ENCODE measurements around the gene U2AF2.

U2AF2 gene

DNA sequence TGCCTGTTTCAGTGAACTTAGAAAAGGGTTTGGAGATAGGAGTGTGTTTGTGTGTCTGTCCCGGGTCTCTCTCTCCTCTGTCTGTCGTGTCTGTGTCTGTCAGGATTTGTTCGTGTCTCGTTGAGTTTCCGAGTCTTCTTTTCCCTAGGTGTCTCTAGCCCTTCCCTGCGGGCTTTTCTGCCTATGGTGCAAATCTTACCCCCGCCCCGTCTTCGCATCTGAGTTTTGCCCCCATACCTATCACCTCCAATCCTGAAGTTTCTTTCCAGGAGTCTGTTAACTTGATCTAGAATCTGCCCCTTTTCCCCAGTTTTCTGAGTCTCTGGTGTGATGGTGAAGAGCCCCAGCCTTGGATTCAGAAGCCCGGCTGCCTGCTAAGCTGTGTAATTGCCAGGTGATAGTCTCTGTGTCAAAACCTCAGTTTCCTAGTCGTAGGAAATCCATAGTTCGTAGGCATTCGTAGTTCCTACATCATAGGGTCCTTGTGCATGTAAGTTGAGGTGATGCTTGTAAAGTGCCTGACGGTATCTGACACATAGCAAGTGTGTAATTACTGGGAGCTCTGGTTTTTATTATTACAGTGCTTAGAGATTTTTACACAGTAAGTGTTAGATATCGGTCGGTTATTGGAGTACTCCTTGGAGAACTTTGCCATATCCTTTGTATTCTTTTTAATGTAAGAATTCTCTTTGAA is 21.0 kb downstream of the U2AF2 start:
- DNase-seq (ENCODE audit: low spot score): no peak

DNA sequence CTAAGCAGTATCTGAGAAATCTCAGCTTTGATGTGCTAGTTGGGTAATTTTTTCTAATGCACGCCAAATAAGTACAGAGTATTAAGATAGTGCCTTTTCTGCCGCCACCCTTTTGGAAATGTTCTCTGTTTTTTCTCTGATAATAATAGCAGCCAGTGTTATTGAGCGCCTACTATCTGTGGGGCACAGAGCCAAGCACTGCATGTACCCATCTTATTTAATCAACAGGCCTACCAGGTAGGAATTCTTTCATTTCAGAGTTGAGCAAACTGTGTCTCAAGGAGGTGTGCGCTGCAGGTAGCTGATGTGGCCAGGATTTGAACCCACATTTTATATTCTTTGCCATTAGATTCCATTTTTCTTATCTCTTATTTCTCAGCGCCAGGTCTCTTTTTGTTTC is 21.5 kb downstream of the U2AF2 start:
- DNase-seq (ENCODE audit: low spot score): no peak

- DNase-seq (ENCODE audit: low spot score): no peak
Observed at GRCh38 chr19:55676889-55677505, 22.2 kb downstream of the U2AF2 start.

- DNase-seq (ENCODE audit: low spot score): no peak
Observed at GRCh38 chr19:55677572-55678028, 22.8 kb downstream of the U2AF2 start.

DNA sequence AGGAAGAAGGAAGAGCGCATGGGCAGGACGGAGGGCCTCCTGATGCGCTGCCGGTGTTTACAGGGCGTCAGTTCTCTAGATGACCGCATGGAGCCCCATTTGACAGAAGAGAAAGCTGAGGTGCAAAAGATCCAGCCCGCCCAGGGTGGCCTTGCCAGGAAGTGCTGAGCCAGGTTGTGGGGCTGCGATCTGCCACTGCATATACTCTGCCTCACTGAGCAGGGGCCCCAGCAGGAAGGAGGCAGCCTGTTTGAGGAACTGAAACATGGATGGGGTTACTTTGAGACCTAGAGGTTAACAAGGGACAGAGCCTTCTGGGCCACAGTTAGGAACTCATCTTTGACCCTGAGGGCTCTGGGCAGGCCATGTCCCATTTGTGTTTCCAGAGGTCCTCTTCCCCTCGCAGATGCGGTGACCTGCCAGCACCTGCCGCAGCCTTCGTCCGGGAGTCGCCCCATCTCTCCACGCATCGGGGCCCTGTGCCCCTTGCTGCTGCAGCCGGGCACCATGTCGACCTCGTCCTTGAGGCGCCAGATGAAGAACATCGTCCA is 23.4 kb downstream of the U2AF2 start:
- DNase-seq (ENCODE audit: low spot score): no peak

GRCh38 chr19:55679343-55680257 is 24.8 kb downstream of the U2AF2 start:
- DNase-seq (ENCODE audit: low spot score): no peak

- no peak for DNase-seq (ENCODE audit: low spot score)
Observed at GRCh38 chr19:55680339-55681130, 25.7 kb downstream of the U2AF2 start.

DNA sequence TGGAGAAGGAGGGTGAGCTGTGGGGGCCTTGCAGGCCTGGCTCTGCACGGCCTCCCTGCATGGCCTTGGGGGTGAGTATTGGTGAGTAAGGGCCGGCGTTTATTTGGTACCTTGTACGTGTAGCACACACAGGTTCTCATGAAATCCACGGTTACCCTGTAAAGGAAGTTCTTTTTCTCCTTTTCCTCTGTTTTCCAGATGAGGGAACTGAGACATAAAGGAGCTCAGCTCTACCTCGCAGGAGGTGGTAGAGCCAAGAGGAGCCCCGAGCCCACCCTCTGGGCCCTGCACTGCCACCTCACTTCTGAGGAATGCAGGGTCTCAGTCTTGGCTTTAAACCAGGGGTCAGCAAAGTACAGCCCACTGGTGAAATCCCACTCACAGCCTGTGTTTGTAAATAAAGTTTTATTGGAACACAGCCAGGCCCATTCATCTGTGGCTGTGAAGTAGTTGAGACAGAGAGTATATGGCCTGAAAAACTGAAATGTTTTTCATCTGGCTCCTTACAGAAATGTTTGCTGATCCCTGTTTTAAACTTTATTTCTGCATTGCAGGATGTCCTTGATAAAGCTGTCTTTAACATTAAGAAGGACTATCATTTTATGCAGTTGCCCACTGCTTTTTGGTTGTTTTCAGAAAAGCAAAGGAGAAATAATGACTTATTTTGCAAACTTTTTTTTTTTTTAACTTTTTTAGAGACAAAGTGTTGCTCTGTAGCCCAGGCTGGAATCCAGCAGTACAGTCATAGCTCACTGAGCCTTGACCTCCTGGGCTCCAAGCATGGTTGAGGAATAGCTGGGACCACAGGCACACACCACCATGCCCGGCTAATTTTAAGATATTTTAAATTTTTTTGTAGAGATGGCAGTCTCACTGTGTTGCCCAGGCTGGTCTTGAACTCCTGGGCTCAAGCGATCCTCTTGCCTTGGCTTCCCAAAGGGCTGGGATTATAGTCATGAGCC is 26.6 kb downstream of the U2AF2 start:
- DNase-seq (ENCODE audit: low spot score): no peak

DNA sequence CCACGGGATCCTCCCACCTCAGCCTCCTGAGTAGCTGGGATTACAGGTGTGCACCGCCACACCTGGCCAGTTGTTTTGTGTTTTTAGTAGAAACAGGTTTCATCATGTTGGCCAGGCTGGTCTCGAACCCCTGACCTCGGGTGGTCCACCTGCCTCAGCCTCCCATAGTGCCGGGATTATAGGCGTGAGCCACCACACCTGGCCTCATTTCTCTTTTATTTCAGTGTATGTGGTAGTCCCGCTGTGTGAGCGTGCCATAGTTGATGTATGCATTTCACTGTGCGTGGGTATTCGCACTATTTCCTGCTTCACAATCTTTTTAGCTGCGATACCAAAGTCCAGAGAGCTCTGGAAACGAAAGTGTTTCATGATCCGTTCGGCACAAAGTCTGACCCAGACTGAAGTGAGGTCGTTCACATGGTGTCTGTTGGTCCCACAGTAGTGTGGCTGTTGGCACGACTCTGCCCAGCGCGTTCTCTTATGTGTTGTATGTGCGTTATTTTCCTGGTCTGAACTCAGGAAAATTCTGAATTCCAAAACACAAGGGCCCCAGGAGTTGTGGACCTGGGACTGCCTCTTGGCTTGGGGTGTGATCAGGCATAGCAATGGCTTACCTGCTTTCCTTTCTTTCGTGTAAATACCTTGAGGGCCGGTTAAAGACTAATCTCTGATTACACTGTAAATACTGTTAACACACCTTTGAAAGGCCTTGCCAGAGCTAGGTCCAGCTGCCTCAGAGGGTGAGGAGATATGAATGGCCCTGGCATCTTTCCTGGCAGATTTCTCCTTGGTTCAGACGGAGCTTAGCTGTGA is 28.8 kb downstream of the U2AF2 start:
- DNase-seq (ENCODE audit: low spot score): no peak

DNA sequence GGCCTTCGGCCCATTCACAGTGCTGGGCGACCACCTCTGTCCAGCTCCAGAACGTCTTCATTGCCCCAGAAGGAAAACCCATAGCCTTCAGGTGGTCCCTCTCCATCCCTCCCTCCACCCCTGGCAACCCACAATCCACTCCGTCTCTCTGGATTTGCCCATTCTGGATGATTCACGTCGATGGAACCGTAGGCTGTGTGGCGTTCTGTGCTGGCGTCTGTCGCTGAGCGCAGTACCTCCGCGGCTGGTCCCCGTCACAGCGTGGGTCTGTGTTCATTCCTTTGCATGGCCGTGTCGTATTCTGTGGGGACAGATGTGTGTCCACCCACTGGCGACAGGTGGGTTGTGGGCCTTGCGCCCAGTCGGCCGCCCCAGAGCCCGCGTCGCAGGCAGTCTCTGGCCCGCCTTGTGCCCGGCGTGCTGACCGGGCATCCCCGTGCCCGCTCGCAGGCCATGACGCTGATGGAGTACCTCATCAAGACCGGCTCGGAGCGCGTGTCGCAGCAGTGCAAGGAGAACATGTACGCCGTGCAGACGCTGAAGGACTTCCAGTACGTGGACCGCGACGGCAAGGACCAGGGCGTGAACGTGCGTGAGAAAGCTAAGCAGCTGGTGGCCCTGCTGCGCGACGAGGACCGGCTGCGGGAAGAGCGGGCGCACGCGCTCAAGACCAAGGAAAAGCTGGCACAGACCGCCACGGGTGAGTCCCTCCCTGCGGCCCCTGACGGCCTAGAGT is 30.3 kb downstream of the U2AF2 start:
- no peak for DNase-seq (ENCODE audit: low spot score)

DNA sequence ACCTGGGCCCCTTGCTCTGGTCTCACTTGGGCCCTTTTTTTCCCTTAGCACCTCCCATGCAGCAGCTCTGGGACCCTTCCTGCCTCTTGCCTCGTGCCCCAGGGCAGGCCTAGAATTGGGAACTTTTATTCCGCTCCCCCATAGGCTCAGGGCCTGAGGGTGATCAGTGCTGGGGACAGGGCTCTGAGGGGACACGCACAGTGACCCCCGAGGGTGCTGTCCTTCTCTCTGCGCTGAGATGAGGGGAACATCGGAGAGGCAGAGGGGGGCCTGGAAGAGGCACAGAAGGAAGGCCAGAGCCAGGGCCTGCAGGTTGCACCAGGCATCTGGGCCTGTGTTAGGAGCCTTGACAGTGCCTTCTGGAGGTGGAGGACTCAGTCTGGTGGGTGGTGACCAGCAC is 30.9 kb downstream of the U2AF2 start:
- no peak for DNase-seq (ENCODE audit: low spot score)

GRCh38 chr19:55686311-55687050 is 31.6 kb downstream of the U2AF2 start:
- no peak for DNase-seq (ENCODE audit: low spot score)

DNA sequence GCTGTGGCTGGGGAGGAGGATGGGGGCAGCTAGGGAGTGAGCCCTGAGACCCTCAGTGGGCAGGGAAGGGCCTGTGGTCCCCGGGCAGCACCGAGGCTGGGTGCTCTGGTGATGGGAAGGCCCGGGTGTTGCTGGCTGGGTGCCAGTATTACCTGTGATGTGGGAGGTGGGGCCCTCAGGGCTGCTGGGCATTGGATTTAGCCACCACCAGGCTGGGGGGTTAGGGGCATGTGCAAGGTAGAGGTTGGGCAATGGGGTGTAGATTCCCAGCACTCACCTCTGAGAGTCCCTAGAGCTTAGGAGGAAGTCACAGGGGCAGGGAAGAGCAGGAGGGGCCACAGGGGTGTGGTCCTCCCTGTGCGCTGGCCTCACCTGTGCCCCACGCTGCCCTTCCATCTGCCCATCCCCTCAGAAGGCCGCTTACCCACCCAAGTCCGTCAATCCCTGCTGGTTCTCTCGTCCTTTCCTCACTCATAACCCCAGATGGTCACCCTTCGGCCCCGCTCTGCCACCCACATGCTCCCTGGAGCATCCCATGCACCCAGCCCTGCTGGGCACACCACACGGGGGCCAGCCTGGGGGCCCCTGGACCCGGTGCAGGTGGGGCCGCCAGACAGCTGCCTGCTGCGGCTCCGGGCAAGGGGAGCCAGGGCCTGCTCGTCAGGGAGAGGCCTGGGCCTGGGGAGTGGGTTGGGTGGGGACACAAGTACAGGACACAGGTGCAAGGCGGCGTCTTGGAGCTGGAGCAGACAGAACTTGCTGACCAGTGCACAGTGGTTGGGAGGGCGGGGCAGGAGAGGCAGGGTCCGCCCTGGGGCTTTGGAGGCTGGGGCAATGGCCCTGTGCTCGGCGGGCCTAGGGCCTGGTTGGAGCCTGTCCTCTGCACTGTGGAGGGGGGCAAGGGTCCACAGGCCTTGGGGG is 32.7 kb downstream of the U2AF2 start:
- DNase-seq (ENCODE audit: low spot score): no peak

GRCh38 chr19:55688422-55689218 is 33.8 kb downstream of the U2AF2 start:
- DNase-seq (ENCODE audit: low spot score): peak; percentile 68

- DNase-seq (ENCODE audit: low spot score): peak; percentile 20
Observed at GRCh38 chr19:55689411-55690108, 34.7 kb downstream of the U2AF2 start.
